ENCODE results near the gene HSBP1L1. TPM values are rescaled to one million over a fixed set of nuclear protein-coding genes. Genes with fewer than 3 reads are reported as not detected.

Gene HSBP1L1
- total and polyA plus RNA-seq, 2 of the 8 experiments (the other 6 are each of a cell fraction or from before 2014, with no cell fraction given): 1.0 to 1.3 TPM

- no peak overlapping the region for H4K5ac ChIP-seq (ENCODE audit: insufficient read length, low read depth, low read length)
- H3K4me2 ChIP-seq (ENCODE audit: insufficient read depth in 1 of 2, low read depth in 2 of 2, low read length in 2 of 2): no peak overlapping the region
- no peak overlapping the region for H3K4me3 ChIP-seq (ENCODE audit: extremely low read depth in 1 of 4, insufficient read depth in 2 of 4, low read depth in 3 of 4, low read length in 4 of 4)
- H2BK120ac ChIP-seq (replicated peaks; ENCODE audit: low read depth, low read length): no peak overlapping the region
- H3K9me3 ChIP-seq (ENCODE audit: insufficient read depth in 2 of 2, low read depth in 1 of 2, low read length in 1 of 2): no peaks in the 10 kb centered on the region
- H3K4me1 ChIP-seq (replicated peaks in 1 of 4; ENCODE audit: control insufficient read depth in 3 of 4, insufficient read depth in 4 of 4, low read length in 3 of 4): no peaks in the 10 kb centered on the region
- H3K23ac ChIP-seq (ENCODE audit: insufficient read length): no peak overlapping the region
- H2AK5ac ChIP-seq (ENCODE audit: low read depth, low read length): no peak overlapping the region
- no peak overlapping the region for H2BK20ac ChIP-seq (ENCODE audit: low read length)
- H3K36me3 ChIP-seq (ENCODE audit: control insufficient read depth in 2 of 4, insufficient read depth in 4 of 4, low read length in 3 of 4): peaks cover 0 to 39% (median 15%) of the 10 kb centered on the region in 4 experiments
- peaks cover 7% of the 10 kb centered on the region; the same call in 1 of the 2 replicates for H3K79me1 ChIP-seq (ENCODE audit: low read depth, low read length)
- no peak overlapping the region for H3K9ac ChIP-seq (replicated peaks in 1 of 4; ENCODE audit: extremely low read depth in 1 of 4, low read depth in 3 of 4, low read length in 3 of 4)
- POLR2A ChIA-PET (ENCODE audit: partially characterized antibody): no interaction called here
- no peak overlapping the region for H3K18ac ChIP-seq (ENCODE audit: extremely low read depth, low read length)
- H2AFZ ChIP-seq (ENCODE audit: low read length): no peak overlapping the region
- H3K79me2 ChIP-seq (ENCODE audit: control insufficient read depth in 1 of 2, insufficient read depth in 2 of 2, low read length in 2 of 2): peaks cover 8 to 67% of the 10 kb centered on the region in 2 experiments; a peak in 3 of 4 replicates
- H2BK12ac ChIP-seq (ENCODE audit: low read depth, low read length): no peak overlapping the region
- no peak overlapping the region for H4K8ac ChIP-seq (ENCODE audit: extremely low read depth, insufficient read depth, low read length)
- H3K23me2 ChIP-seq (ENCODE audit: low read depth, low read length): no peaks in the 10 kb centered on the region
- H3K14ac ChIP-seq (ENCODE audit: insufficient read length): no peak overlapping the region
- H4K20me1 ChIP-seq (replicated peaks in 1 of 2; ENCODE audit: control insufficient read depth in 1 of 2, insufficient read depth in 2 of 2, low read length in 2 of 2): peaks cover 12 to 25% of the 10 kb centered on the region in 2 experiments
- H2BK15ac ChIP-seq (ENCODE audit: low read length): no peak overlapping the region
- WGBS, 2 experiments (ENCODE audit: extremely low coverage in 1 of 2, insufficient coverage in 1 of 2, insufficient read length in 1 of 2, insufficient replicate concordance in 2 of 2, low coverage in 1 of 2, low lambda C conversion rate in 2 of 2, missing lambda C conversion rate in 1 of 2): 87% methylated on average over 4 of the region's 4 CpGs; no CpG with 5 or more reads in 1 of the 2 experiments
- no peak overlapping the region for H3K56ac ChIP-seq (replicated peaks; ENCODE audit: insufficient read length, low read depth, low read length)
- no peak overlapping the region for H4K91ac ChIP-seq (replicated peaks; ENCODE audit: insufficient read length, low read length)
- no peak overlapping the region for H2BK5ac ChIP-seq (ENCODE audit: low read depth, low read length)
- no peaks in the 10 kb centered on the region for H3K27me3 ChIP-seq (replicated peaks in 1 of 4; ENCODE audit: control insufficient read depth in 3 of 4, extremely low read depth in 1 of 4, insufficient read depth in 3 of 4, low read length in 3 of 4)
- DNase-seq (ENCODE audit: low read depth in 1 of 2, low spot score in 2 of 2) (no peak), FAIRE-seq (no peak)
- H3K4ac ChIP-seq (replicated peaks; ENCODE audit: insufficient read length, low read depth, low read length): no peak overlapping the region
- H3K27ac ChIP-seq (ENCODE audit: low read depth, low read length): no peak overlapping the region
- CTCF ChIA-PET (ENCODE audit: partially characterized antibody): no interaction called here
- TF ChIP-seq ZNF274 (IDR thresholded peaks at IDR 0.05; ENCODE audit: borderline replicate concordance, extremely low read depth, low read length) (no peak), YY1 (IDR thresholded peaks at IDR 0.05; ENCODE audit: low read depth, low read length) (no peak), CTBP2 (IDR thresholded peaks at IDR 0.05; ENCODE audit: borderline replicate concordance, insufficient read depth, insufficient read length, low read length) (no peak), JUND (IDR thresholded peaks at IDR 0.05; ENCODE audit: low read length) (no peak), SAP30 (IDR thresholded peaks at IDR 0.05; ENCODE audit: insufficient read depth, insufficient replicate concordance, low read length) (no peak), CREB1 (IDR thresholded peaks at IDR 0.05) (no peak), TEAD4 (IDR thresholded peaks at IDR 0.05; ENCODE audit: low read depth, low read length) (no peak), ASH2L (IDR thresholded peaks at IDR 0.05; ENCODE audit: low read length) (no peak), SP2 (IDR thresholded peaks at IDR 0.05; ENCODE audit: low read length) (no peak), CHD2 (IDR thresholded peaks at IDR 0.05; ENCODE audit: low read length) (no peak), CTCF (IDR thresholded peaks at IDR 0.05; ENCODE audit: control extremely low read depth in 1 of 3, insufficient read depth in 1 of 3, low read depth in 1 of 3, low read length in 3 of 3) (no peak), NRF1 (IDR thresholded peaks at IDR 0.05; ENCODE audit: low read depth, low read length) (no peak), SP4 (IDR thresholded peaks at IDR 0.05; ENCODE audit: low read length) (no peak)
These were observed 10.6 kb downstream of the HSBP1L1 start for GRCh38 chr18:79975043-79975442.
